KOPT-K1 (cell line): ENCODE results near the gene FSD1L.

Source experiments
- H3K27ac ChIP-seq: fragments of 200-600 bp; sonication (generic); 2 replicates; pipeline ENCODE4 v1.5.1; 2016; ENCODE audit warnings: antibody characterized with exemption, mild to moderate bottlenecking, low read depth, low read length; ENCODE audit not compliant: poor library complexity, severe bottlenecking
- H3K36me3 ChIP-seq: fragments of 200-600 bp; sonication (generic); 2 replicates; pipeline ENCODE4 v1.5.1; 2017; ENCODE audit warnings: antibody characterized with exemption, mild to moderate bottlenecking, low read length, moderate library complexity; ENCODE audit not compliant: insufficient read depth
- H3K9me3 ChIP-seq: fragments of 200-600 bp; sonication (generic); 2 replicates; pipeline ENCODE4 v1.5.1; 2017; ENCODE audit warnings: antibody characterized with exemption, low read length, mild to moderate bottlenecking; ENCODE audit not compliant: insufficient read depth, poor library complexity, severe bottlenecking

FSD1L gene

DNA sequence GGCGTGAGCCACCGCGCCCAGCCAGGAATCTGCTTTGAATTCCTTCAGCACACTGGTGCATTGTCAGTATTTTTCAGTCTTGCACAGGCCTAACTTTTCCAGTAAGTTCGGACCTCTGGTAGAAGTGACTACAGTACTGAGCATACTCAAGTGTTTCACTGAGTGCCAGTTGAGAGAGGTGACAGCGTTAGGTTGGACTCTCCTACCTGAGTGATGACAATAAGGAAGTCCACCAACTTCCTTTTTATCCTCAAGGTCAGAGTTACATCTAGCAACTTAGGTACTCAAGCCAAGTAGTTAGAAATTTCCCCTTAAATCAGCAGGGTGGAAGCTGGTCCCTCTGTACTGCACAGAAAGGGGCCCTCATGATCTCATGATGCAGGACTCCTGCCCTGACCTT lies 26.0 kb upstream of the FSD1L start:
- no peak overlapping the region for H3K27ac ChIP-seq
- no peaks in the 10 kb centered on the region for H3K9me3 ChIP-seq
- no peaks in the 10 kb centered on the region for H3K36me3 ChIP-seq

- Histone ChIP-seq H3K9me3 (no peaks in the 10 kb centered on the region), H3K27ac (no peak overlapping the region), H3K36me3 (no peaks in the 10 kb centered on the region)
Observed at GRCh38 chr9:105425816-105426433, 21.9 kb upstream of the FSD1L start.

DNA sequence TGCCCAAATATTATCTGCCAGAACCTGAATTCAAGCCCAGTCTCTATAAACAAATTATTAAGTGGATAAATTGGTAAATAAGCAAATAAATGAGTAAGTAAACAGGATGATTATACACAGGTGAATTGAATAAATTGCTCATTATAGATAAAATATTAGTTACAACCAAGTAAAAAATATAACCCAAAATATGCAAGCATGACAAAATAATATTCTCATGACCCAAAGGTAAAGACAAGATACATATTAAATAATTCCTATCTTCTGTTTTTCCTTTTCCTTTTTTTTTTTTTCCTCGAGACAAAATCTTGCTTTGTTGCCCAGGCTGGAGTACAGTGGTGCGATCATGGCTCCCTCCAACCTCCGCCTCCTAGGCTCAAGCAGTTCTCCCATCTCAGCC lies 21.2 kb upstream of the FSD1L start:
- no peak overlapping the region for H3K27ac ChIP-seq

GRCh38 chr9:105431424-105432246 lies 16.2 kb upstream of the FSD1L start:
- Histone ChIP-seq H3K27ac (no peak overlapping the region), H3K9me3 (no peaks in the 10 kb centered on the region), H3K36me3 (no peaks in the 10 kb centered on the region)

More for the DNA sequence above, 21.2 kb upstream of the FSD1L start:
- no peaks in the 10 kb centered on the region for H3K9me3 ChIP-seq
- H3K36me3 ChIP-seq, result no peaks in the 10 kb centered on the region

DNA sequence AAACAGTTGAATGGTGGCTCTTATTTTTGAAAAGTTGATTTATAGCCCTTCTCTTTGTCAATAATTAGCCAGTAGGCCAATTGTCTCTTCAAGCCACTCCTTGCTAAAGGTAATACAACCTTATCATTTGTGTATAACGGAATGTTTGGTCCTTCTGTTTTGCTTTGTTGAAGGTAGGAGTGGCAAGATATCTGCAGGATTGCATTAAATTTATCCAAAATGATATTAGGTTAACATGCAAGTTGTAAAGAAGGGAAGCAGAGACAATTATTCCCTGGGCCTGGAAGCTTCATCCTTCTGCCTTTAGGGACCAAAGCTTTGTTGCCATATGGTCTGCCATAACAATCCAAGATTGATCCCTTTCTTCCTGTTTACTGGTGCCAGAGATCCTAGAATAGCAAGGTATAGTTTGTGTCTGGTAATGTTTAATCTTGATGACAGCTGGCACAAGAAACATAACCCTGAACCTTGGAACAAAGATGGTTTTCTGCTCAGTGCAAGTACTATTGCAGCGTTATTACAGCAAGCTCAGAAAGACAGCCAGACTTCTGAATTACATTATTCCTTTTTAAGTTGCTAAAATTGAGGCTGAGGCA lies 15.5 kb upstream of the FSD1L start:
- H3K36me3 ChIP-seq, result no peaks in the 10 kb centered on the region
- H3K27ac ChIP-seq, result no peak overlapping the region
- no peaks in the 10 kb centered on the region for H3K9me3 ChIP-seq

DNA sequence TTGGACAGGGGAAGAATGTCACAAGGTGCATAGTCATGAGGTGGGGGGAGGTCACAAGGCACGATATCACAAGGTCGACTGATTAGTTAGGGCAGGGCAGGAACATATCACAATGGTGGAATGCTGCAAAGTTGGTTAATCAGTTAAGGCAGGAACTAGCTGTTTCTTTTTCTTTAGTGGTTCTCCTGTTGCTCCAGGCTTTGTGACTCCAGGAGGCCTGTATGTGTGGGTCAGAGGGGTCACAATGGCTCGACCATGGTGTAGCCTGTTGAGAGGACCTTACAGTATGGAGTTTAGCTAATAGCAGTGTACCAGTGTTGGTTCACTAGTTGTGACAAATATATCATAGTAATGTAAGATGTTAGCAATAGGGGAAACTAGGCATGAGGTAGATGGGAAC lies 12.4 kb upstream of the FSD1L start:
- Histone ChIP-seq H3K36me3 (no peaks in the 10 kb centered on the region), H3K27ac (no peak overlapping the region), H3K9me3 (no peaks in the 10 kb centered on the region)

DNA sequence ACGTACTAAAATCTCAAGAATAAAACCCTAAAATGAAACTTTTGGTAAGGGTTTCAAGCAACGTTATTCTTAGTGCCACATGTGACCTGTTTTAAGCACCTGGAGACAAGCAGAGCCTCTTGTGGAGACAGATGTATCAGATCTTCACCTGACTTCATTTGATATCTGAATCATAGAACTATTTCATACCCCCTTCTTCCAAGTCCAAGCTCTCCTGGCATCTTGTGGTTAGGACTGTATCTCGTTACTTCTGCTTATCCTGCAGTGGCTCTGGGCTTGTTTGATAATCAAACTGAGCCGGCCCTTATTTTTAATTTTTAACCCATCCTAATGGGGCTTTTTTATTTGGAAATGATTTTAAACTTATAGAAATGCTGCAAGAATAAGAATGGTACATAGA lies 11.1 kb upstream of the FSD1L start:
- Histone ChIP-seq H3K9me3 (no peaks in the 10 kb centered on the region), H3K27ac (no peak overlapping the region), H3K36me3 (no peaks in the 10 kb centered on the region)

- Histone ChIP-seq H3K9me3 (no peaks in the 10 kb centered on the region), H3K36me3 (no peaks in the 10 kb centered on the region), H3K27ac (no peak overlapping the region)
Observed at GRCh38 chr9:105437704-105438103, 10.1 kb upstream of the FSD1L start.

GRCh38 chr9:105438141-105438806 lies 9.6 kb upstream of the FSD1L start:
- Histone ChIP-seq H3K9me3 (no peaks in the 10 kb centered on the region), H3K36me3 (no peaks in the 10 kb centered on the region), H3K27ac (no peak overlapping the region)

DNA sequence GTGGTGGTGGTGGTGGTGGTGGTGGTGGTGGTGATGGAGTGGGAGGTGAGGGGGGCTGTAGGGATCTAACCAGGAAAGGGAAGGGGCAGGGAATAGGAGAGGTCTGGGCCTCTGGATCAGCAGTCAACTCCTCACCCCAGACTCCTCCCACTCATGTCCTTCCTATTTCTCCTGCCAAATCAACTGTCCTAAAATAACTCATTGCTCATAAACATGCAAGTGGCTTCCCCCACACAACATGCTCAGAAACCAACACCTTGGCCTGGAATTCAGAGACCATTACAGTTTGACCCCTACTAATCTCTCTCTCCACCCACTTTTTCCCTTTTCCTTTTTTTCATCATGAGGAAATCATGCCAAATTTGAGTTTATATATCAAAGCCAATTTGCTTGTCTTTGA lies 8.4 kb upstream of the FSD1L start:
- H3K36me3 ChIP-seq, result no peaks in the 10 kb centered on the region
- no peak overlapping the region for H3K27ac ChIP-seq
- H3K9me3 ChIP-seq, result no peaks in the 10 kb centered on the region

DNA sequence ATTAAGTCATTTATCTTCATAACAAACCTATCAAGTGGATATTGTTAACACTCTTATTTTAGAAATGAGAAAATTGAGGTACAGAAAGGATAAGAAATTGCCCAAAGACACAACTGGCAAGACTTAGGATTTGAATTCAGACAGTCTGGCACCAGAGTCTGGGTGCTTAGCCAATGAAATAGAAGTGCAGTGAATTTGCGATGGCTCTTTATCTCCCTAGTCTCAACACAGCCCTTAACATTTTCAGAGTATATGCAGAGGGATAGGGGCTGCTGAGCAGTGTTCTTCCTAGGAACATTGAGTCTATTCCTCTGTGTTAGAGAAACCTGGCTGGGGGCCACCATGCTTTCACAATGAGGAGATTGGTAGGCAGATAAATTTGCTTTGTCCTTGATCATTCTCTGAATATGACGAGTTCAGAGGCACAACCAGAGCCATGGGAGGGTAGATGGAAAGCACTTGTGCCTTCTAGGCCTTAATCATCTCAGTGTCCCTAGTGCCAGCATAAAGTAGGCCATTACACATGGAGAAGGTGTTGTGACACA lies 6.1 kb upstream of the FSD1L start:
- no peaks in the 10 kb centered on the region for H3K9me3 ChIP-seq
- H3K27ac ChIP-seq, result no peak overlapping the region
- no peaks in the 10 kb centered on the region for H3K36me3 ChIP-seq

DNA sequence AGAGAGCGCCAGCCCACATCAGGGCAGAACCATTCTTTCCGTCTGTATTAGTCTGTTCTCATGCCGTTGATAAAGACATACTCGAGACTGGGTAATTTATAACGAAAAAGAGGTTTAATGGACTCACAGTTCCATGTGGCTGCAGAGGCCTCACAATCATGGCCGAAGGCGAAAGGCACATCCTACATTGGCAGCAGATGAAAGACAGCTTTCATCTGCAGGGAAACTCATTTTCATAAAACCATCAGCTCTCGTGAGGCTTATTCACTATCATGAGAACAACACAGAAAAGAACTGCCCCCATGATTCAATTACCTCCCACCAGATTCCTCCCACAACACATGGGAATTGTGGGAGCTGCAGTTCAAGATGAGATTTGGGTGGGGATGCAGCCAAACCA lies 4.7 kb upstream of the FSD1L start:
- H3K36me3 ChIP-seq, result no peaks in the 10 kb centered on the region
- no peaks in the 10 kb centered on the region for H3K9me3 ChIP-seq
- no peak overlapping the region for H3K27ac ChIP-seq

GRCh38 chr9:105444130-105444529 lies 3.7 kb upstream of the FSD1L start:
- Histone ChIP-seq H3K27ac (no peak overlapping the region), H3K36me3 (no peaks in the 10 kb centered on the region), H3K9me3 (no peaks in the 10 kb centered on the region)

GRCh38 chr9:105445203-105445881 lies 2.5 kb upstream of the FSD1L start:
- H3K36me3 ChIP-seq, result no peaks in the 10 kb centered on the region
- no peak overlapping the region for H3K27ac ChIP-seq
- H3K9me3 ChIP-seq, result no peaks in the 10 kb centered on the region
